SK-N-DZ (cell line): ENCODE measurements around the gene TMEM132D.

Experiments
- DNase-seq: peaks from one replicate; pipeline ENCODE4 v3.0.0-alpha.2; 2015; ENCODE audit warnings: low spot score

Gene TMEM132D

DNA sequence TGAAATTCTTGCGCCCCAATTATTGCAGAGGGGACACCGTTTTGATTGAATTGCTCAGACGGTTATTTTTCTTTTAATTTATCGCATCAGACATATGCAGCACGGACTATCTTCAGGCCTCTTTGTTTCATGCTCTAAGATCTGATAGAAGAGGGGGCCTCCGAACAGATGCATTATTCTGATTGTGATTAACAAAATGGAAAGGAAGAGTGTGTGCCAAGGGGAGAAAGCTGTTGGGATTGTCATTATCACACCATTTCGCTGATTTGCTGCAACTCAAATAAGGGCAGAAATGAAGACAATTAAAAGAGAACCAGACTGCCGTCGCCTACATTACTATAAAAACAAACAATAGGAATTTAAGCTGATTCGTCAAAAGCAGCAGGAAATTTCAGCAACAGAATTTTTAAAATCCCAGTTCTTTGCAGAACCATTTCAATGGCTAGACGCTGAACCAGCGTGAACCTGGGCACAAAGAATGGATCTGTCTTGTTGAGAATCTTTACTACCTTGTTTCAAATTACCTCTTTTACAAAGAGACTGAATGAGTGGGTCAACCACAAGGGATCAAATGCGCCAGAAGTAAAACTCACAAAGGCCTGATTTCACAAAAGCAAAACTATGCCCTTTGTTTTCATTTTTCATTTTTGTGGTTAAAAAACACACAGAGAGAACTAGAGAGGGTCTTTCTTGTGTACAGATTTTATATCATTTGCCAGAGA is 30.6 kb downstream of the TMEM132D start:
- no peak for DNase-seq

- DNase-seq = no peak
Observed at GRCh38 chr12:129871991-129872972, 31.5 kb downstream of the TMEM132D start.

- no peak for DNase-seq
Observed at GRCh38 chr12:129870796-129871195, 33.0 kb downstream of the TMEM132D start.

DNA sequence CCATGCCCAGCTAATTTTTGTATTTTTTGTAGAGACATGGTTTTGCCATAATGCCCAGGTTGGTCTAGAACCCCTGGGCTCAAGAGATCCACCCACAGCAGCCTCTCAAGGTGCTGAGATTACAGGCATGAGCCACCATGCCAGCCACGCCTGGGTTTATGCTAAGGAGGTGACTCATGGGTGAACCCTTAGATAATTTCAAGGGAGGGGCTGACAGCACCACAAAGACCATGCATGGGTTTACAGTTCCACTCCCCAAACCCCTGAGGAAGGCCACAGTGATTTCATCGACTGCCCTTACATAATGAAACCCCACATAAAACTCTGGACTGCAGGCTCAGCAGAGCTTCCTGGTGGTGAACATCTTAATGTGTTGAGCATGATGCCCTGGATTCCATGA is 33.7 kb downstream of the TMEM132D start:
- no peak for DNase-seq

DNA sequence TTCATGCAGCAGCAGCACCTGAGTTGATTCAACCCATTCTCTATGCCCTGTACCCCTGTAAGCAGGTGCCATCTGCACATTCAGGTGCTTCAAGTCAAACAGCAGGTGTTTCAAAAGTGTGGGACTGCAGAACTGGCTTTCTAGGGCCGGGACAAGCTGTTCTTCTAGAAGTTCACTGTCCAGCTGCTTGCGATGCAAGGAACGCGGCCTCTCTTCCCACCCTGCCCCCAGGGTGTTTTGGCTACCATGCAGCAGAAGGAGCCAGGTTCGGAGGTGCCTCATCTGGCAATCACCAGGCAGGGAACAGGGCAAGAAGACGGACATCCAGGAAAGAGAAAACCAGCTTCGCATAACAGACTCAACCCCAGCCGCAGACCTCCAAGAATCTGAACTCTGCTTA is 35.2 kb downstream of the TMEM132D start:
- DNase-seq = no peak

DNA sequence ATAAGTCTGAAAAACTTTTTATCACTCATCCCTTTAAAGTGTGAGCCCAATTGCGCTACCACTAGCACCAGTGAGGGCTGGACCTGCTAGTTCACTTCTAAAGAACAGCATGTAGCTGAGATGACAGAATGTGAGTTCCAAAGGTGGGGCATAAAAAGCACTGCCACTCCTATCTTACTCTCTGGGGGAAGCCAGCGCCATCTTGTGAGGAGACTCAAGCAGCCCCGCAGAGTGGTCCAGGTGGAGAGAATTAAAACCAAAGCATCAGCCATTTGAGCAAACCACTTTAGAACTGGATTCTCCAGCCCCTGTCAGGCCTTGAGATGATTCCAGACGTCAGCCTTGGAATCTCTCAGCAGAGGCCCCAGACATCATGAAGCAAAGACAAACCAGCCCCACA is 39.9 kb downstream of the TMEM132D start:
- no peak for DNase-seq

DNA sequence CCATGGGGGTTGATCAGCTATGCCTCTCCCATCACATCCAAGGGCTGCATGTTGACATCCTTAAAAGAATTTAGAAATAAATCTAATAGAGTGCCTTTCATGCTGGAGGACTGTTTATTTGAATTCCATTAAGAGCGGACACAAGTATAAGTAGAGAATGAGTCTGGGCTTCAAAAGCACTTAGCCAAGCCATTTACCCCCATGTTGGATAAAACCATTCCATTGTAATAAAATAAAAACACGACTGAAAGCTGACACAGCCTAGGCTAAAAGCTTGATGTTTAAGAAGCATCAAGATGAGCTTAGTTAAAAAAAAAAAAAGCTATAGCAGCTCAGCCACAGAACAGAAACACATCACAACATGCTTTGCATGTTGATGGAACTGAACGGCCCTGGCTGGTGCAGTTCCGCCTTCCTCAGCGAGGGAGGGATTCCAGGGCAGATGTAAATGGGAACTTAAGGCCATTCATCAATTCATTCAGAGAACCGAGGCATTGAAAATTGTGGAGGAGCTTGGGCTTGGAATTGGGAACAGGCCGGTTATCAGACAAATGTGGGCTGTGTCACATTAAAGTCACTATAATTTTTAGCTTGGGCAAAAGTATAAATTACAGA is 41.2 kb downstream of the TMEM132D start:
- DNase-seq = peak; percentile 52

DNA sequence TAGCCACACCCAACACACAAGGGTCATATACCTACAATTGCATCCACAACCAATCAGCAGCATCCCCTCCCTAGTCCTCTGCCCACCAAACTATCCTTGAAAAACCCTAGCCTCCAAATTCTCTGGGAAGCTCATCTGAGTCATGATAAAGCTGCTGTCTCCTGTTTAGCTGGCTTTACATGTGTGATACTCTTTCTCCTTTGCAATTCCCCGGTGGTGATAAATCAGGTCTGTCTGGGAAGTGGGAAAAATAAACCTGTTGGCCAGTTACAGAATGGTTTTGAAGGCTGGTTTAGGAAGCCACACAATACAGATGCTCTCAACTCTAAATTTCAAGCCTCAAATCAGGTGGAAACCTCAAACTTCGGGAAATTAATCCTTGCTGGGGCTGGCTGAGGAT is 41.9 kb downstream of the TMEM132D start:
- DNase-seq = no peak

GRCh38 chr12:129854591-129854990 is 49.2 kb downstream of the TMEM132D start:
- no peak for DNase-seq

GRCh38 chr12:129851296-129851695 is 52.5 kb downstream of the TMEM132D start:
- DNase-seq = no peak

GRCh38 chr12:129848876-129849275 is 54.9 kb downstream of the TMEM132D start:
- no peak for DNase-seq

GRCh38 chr12:129847063-129847462 is 56.8 kb downstream of the TMEM132D start:
- DNase-seq = no peak

DNA sequence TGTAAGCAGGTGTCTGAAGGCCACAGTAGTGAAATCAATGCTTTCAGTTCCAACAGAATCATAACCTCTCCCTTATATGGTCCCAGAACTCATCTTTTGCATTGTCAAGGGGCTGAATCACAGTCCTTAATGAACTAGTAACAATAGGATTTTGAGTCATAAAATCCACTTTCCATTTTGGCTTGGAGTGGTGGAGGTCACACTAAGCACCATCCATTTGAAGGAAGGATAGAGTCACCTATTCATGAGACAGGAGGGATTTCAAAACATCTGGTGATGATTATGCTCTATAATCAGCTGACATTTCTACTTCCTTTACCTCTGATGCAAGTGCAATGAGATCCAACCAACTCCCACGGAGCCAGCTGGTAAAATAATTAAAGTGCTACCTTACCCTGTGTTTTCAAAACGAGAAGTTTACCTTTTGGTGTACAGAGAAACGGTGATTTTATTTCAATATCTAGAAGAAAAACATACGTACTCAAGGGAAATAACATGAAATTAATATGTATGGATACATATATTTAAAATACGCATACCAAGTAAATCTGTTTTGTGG is 59.1 kb downstream of the TMEM132D start:
- no peak for DNase-seq

DNA sequence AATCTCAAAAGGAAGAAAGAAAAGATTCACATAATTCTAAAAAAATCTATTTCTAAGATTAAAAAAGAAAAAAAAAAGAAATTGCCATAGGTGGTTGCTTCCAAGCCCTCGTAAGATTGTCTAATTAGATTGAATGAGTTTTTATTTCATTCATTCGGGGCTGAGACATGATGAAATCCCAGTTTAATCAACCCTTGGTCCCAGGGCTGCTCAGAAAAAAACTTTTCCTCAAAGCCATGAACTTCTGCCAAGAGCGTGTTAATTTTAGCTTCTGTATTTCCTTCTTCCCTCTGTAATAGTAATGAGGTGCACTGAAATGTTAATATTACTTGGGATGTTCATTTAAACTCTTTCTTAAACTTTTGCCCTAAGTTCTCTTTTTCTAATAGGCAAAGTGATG is 62.6 kb downstream of the TMEM132D start:
- DNase-seq = no peak

DNA sequence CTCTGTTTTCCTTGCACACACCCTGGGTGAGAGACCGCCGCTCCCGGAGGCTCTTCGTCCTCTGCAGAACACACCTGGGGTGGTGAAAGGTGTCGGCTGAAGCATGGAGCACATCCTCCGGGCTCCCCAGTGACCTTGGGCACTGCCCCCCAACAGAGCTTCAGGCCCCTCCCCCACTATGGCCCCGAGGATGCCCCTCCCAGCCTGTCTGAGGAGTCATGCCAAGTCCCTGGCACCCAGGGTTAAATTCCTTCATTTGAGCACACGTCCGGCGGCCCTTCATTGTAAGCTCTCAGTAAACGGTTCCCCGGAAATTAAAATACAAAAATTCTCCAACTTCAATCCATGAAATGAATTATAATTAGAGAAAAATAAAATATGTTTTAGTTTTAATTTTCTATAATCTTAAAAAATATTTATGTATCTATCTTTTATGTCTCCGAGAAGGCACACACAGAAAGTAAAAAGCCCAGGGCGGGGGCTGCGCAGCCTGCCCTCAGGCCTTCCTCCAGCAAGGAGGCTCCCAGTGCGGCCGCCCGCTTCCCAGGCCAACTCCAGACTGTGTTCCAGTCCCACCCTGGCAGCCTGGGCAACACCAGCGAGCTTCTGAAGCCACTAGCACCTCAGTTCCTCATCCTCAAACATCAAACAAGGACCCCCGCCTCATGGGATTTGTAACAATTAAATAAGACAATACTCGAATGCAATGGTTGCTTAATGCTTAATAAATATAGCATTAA is 63.5 kb downstream of the TMEM132D start:
- DNase-seq = no peak

GRCh38 chr12:129839679-129840078 is 64.1 kb downstream of the TMEM132D start:
- DNase-seq = no peak

- no peak for DNase-seq
Observed at GRCh38 chr12:129831294-129831693, 72.5 kb downstream of the TMEM132D start.

GRCh38 chr12:129830796-129831195 is 73.0 kb downstream of the TMEM132D start:
- DNase-seq = no peak

DNA sequence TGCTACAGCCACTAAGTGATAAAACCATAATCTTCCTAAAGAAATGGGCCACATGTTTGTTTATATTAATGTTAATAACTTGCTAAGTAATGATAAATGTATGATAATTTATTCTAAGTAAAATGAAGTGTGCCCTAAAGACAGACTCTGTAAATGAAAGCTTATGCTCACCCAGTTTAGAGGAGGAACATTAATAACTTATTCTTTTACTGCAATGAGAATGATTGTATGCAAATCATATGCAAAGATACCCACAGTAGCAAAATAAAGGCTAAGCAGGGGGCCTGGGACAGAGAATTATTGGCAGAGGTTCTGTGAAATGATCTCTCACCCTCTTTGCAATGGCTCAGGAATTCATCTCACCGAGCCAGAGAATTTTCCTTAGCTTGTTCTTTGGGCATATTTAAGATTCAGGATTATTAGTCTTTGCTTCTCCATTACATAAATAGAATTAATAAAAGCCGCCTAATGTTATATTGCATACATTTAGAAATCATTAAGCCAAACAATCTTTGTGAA is 75.9 kb downstream of the TMEM132D start:
- DNase-seq = no peak

- DNase-seq = no peak
Observed at GRCh38 chr12:129827102-129827865, 76.5 kb downstream of the TMEM132D start.
